Natural killer cell (primary cell): ENCODE measurements around the gene PPP1R14B. TPM values are rescaled to one million over a fixed set of nuclear protein-coding genes. Genes with fewer than 3 reads are reported as not detected.

Experiments used
- ATAC-seq, 3 donors: fragments of 150-1000 bp in 2 of 3; fragments of 200-7000 bp in 1 of 3; cut with Tn5 transposase; 1 replicate in 1 of 3; 2 replicates in 2 of 3; pipeline ENCODE4 v1.10.0; 2021; ENCODE audit warnings: mild to moderate bottlenecking in 2 of 3, moderate library complexity in 2 of 3
- DNase-seq, 2 donors: peaks; one replicate each; pipeline versions ENCODE4 v3.0.0 to v3.0.0-alpha.2; 2013 to 2021; ENCODE audit warnings: mixed read lengths in 1 of 2
- H3K27ac ChIP-seq: one replicate; pipeline ENCODE4 v1.5.1; 2013; ENCODE audit warnings: mild to moderate bottlenecking, low read length
- H3K27me3 ChIP-seq: one replicate; pipeline ENCODE4 v1.6.1; 2013; ENCODE audit warnings: low read length; ENCODE audit not compliant: control insufficient read depth, insufficient read depth
- H3K36me3 ChIP-seq: one replicate; pipeline ENCODE4 v1.6.1; 2013; ENCODE audit warnings: low read length; ENCODE audit not compliant: control insufficient read depth, insufficient read depth
- H3K4me1 ChIP-seq: one replicate; pipeline ENCODE4 v1.6.1; 2013; ENCODE audit warnings: low read length; ENCODE audit not compliant: control insufficient read depth, insufficient read depth
- H3K4me3 ChIP-seq: one replicate; pipeline ENCODE4 v1.5.1; 2013; ENCODE audit warnings: low read length
- H3K9me3 ChIP-seq: one replicate; pipeline ENCODE4 v1.6.1; 2013; ENCODE audit warnings: low read length; ENCODE audit not compliant: control insufficient read depth, insufficient read depth
- H3K27ac Mint-ChIP-seq, 2 donors: one replicate each; pipeline ENCODE4 v1.8.0; 2022; ENCODE audit warnings: mild to moderate bottlenecking in 2 of 2, mixed read lengths in 2 of 2, moderate library complexity in 1 of 2
- H3K27me3 Mint-ChIP-seq, 2 donors: one replicate each; pipeline ENCODE4 v1.8.0; 2022; ENCODE audit warnings: low read depth in 2 of 2, mixed read lengths in 2 of 2
- H3K36me3 Mint-ChIP-seq: one replicate; pipeline ENCODE4 v1.8.0; 2022; ENCODE audit warnings: mixed read lengths
- H3K4me1 Mint-ChIP-seq, 2 donors: one replicate each; pipeline ENCODE4 v1.8.0; 2022; ENCODE audit warnings: mixed read lengths in 2 of 2
- H3K4me3 Mint-ChIP-seq: one replicate; pipeline ENCODE4 v1.8.0; 2022; ENCODE audit warnings: mild to moderate bottlenecking, moderate library complexity, mixed read lengths
- H3K9me3 Mint-ChIP-seq, 2 donors: one replicate each; pipeline ENCODE4 v1.8.0; 2022; ENCODE audit warnings: mixed read lengths in 2 of 2
- CTCF ChIP-seq: fragments of 200-600 bp; IDR thresholded peaks from one replicate; pipeline ENCODE4 v1.8.0; 2022; ENCODE audit warnings: antibody characterized with exemption
- WGBS: methylation state at CpG from one replicate; pipeline ENCODE4 v1.1.7; 2013; ENCODE audit warnings: missing lambda C conversion rate; ENCODE audit not compliant: insufficient coverage; 5-methylcytosine and 5-hydroxymethylcytosine counted together
- intact Hi-C: fragments of 100-400 bp; cut with micrococcal nuclease; formaldehyde crosslinking; loops from one replicate; pipeline ENCODE4 v1.14.2; 2022
- total RNA-seq, 4 donors: library from RNA; stranded (reverse); fragments of 120-200 nt in 1 of 4; gene quantifications; one replicate each; pipeline versions ENCODE4 v1.2.3 to v1.2.4, GENCODE V29; 2013 to 2022

PPP1R14B gene
- total RNA-seq, 3 donors from 2014 or later (not counting 1 experiment from before 2014, with no cell fraction given), result 16.9 to 21.3 (median 21.0) TPM

DNA sequence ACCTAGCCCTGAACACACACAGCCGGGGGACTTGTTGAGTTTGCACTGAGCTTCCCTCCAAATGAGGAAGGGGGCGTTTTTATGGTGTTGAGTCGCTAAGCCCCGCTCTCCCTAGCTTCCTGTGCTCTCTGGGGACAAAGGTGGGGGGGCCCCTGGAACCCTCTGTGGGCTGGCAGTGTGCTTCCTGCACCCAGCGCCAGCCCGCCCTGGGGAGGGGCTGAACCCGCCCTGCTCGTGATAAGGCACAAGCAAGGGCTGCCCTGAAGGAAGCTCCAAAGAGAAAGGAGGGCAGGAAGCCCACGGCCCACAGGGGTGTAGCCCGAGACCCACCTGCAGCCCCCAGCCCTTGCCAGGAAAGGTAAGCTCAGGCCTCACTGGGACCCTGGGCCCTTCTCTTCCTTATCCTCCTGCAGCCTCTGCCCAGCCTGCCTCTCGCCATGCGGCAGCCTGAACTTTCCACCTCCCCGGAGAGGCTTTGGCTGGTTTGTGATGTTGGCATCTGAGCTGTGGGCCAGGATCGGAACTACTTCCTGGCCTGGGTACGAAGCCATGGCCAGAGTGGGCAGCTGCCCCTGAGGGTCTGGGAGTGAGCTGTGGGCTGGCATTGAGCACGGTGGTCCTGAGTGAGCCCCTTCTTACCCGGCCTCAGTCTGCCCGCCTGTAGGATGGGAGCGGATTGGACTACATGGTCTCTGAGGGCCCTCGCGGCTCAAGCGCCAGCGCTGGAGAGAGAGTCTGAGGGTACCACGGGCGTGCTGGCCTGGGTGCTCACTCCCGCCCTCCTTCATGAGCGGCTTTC lies 40.1 kb downstream of the PPP1R14B start, which contains the start of gene FERMT3:
FERMT3 (plus strand) TSS at position 265 of the 799 bp plus-strand sequence. CDS start 644 bp downstream, outside the sequence.
- Histone ChIP-seq H3K4me3 (peak within 1 kb of the TSS; percentile 91), H3K9me3 (no peaks in the 10 kb centered on the region), H3K36me3 (peaks cover 52% of the 10 kb centered on the region), H3K27me3 (no peaks in the 10 kb centered on the region), H3K27ac (peak within 1 kb of the TSS; percentile 89), H3K4me1 (peaks cover 50% of the 10 kb centered on the region)
- Mint-ChIP-seq H3K4me1 (peaks cover 28 to 55% of the 10 kb centered on the region in 2 donors), H3K36me3 (peaks cover 6% of the 10 kb centered on the region), H3K4me3 (peak within 1 kb of the TSS; percentile 92), H3K27ac (peak within 1 kb of the TSS; percentile 88 to 96), H3K9me3 (no peaks in the 10 kb centered on the region), H3K27me3 (no peaks in the 10 kb centered on the region)
- peak; percentile 45 to 79 for DNase-seq
- 2% methylated on average over 27 of the region's 27 CpGs for WGBS
- TF ChIP-seq CTCF, result no peak
- intact Hi-C loops, result loop anchor here (1.0 to 5.0 kb wide), 5 partner anchors 20 to 136 kb away; partner anchors contain the start of genes BAD, CCDC88B, DNAJC4 and STIP1
- peak; percentile 38 to 57 (median 44) for ATAC-seq

- no peak overlapping the region for H3K4me3 ChIP-seq
- Mint-ChIP-seq H3K4me3 (peak overlapping the region; percentile 74), H3K4me1 (peaks cover 28 to 53% of the 10 kb centered on the region in 2 donors), H3K9me3 (no peaks in the 10 kb centered on the region), H3K27ac (peak overlapping the region; percentile 77 to 88), H3K27me3 (no peaks in the 10 kb centered on the region), H3K36me3 (peaks cover 6% of the 10 kb centered on the region)
- peaks cover 50% of the 10 kb centered on the region for H3K4me1 ChIP-seq
- no peaks in the 10 kb centered on the region for H3K27me3 ChIP-seq
- peak; percentile 69 to 96 for DNase-seq
- peak; percentile 39 to 60 (median 55) for ATAC-seq
- peak; percentile 68 for TF ChIP-seq CTCF
- H3K9me3 ChIP-seq, result no peaks in the 10 kb centered on the region
- intact Hi-C loops, result loop anchor here (1.0 to 5.0 kb wide), 2 partner anchors 100 to 448 kb away; no protein-coding TSS in a partner anchor
- H3K36me3 ChIP-seq, result peaks cover 56% of the 10 kb centered on the region
- no peak overlapping the region for H3K27ac ChIP-seq
- WGBS, result 29% methylated on average over 6 of the region's 7 CpGs
Measured at GRCh38 chr11:64204464-64204989, 42.2 kb downstream of the PPP1R14B start.

DNA sequence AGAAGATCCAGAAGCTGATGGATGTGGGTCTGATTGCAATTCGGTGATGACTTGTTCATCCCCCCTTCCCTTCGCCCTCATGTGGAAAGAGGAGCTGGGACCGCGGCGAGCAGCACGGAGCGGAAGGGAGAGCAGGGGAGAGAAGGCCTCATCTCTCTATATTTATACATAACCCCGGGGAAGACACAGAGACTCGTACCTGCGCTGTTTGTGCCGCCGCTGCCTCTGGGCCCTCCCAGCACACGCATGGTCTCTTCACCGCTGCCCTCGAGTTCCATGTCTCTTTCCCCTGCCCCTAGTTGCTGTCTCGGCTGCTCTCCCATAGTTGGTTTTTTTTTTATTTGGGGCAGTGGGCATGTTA lies 42.7 kb downstream of the PPP1R14B start:
- DNase-seq (no peak), ATAC-seq (no peak)
- peak overlapping the region; percentile 77 to 88 for H3K27ac Mint-ChIP-seq
- no peaks in the 10 kb centered on the region for H3K27me3 ChIP-seq
- intact Hi-C loops, result loop anchor here (1.0 to 5.0 kb wide), 2 partner anchors 100 to 448 kb away; no protein-coding TSS in a partner anchor
- H3K4me3 Mint-ChIP-seq, result no peak overlapping the region
- H3K36me3 ChIP-seq, result peaks cover 53% of the 10 kb centered on the region
- no peak overlapping the region for H3K4me3 ChIP-seq
- H3K9me3 ChIP-seq, result no peaks in the 10 kb centered on the region
- no peak overlapping the region for H3K27ac ChIP-seq
- H3K36me3 Mint-ChIP-seq, result peaks cover 6% of the 10 kb centered on the region
- H3K4me1 Mint-ChIP-seq, result peaks cover 25 to 48% of the 10 kb centered on the region in 2 donors
- no peaks in the 10 kb centered on the region for H3K9me3 Mint-ChIP-seq
- 93% methylated on average over 16 of the region's 16 CpGs for WGBS
- peaks cover 48% of the 10 kb centered on the region for H3K4me1 ChIP-seq
- no peaks in the 10 kb centered on the region for H3K27me3 Mint-ChIP-seq
- TF ChIP-seq CTCF, result no peak
